Erythroblast (primary cell): Measurements from ENCODE around the gene CTDNEP1.
A peak's percentile ranks its signal among the peaks of the same experiment; 100 is the strongest.

Experiments used
- DNase-seq, 2 experiments: peaks; one replicate each; lab custom pipeline; 2025; lab: John Stamatoyannopoulos, UW
- GATA1 ChIP-seq: IDR thresholded peaks from 2 replicates; pipeline ENCODE4 v1.6.1; 2011; ENCODE audit warnings: low read depth, mild to moderate bottlenecking, control low read depth, low read length, moderate library complexity
- POLR2A ChIP-seq: IDR thresholded peaks from 2 replicates; pipeline ENCODE4 v1.6.1; 2011; ENCODE audit warnings: mild to moderate bottlenecking, low read length

The CTDNEP1 gene

GRCh38 chr17:7251661-7252175, at the start of gene CTDNEP1:
CTDNEP1 (minus strand) TSS chr17:7251734; CDS start chr17:7251296, 438 bp downstream.
- TF ChIP-seq POLR2A (no peak), GATA1 (no peak)
- DNase-seq, result peak; percentile 99 to 100

- DNase-seq, result peak; percentile 84 to 90
- TF ChIP-seq POLR2A, result no peak
- TF ChIP-seq GATA1, result no peak
Measured at GRCh38 chr17:7296189-7296861, 44.8 kb upstream of the CTDNEP1 start.

GRCh38 chr17:7295230-7296180, 44.0 kb upstream of the CTDNEP1 start:
- DNase-seq, result no peak
- no peak for TF ChIP-seq GATA1
- TF ChIP-seq POLR2A, result no peak

GRCh38 chr17:7294614-7295153, 43.1 kb upstream of the CTDNEP1 start, which contains the start of gene YBX2:
YBX2 (minus strand) TSS chr17:7294639; CDS start chr17:7294500, 139 bp downstream.
- TF ChIP-seq GATA1 (no peak), POLR2A (no peak)
- peak; percentile 76 to 80 for DNase-seq

GRCh38 chr17:7293816-7294613, 42.5 kb upstream of the CTDNEP1 start:
- peak; percentile 47 to 62 for DNase-seq
- no peak for TF ChIP-seq POLR2A
- no peak for TF ChIP-seq GATA1

- no peak for DNase-seq
- TF ChIP-seq POLR2A (no peak), GATA1 (no peak)
Measured at GRCh38 chr17:7293159-7293558, 41.6 kb upstream of the CTDNEP1 start.

- TF ChIP-seq POLR2A (peak; percentile 6), GATA1 (no peak)
- no peak for DNase-seq
Measured at GRCh38 chr17:7292729-7293128, 41.2 kb upstream of the CTDNEP1 start.

GRCh38 chr17:7292194-7292593, 40.7 kb upstream of the CTDNEP1 start:
- TF ChIP-seq POLR2A, result peak; percentile 23
- TF ChIP-seq GATA1, result no peak

GRCh38 chr17:7290685-7291084, 39.2 kb upstream of the CTDNEP1 start:
- DNase-seq, result no peak
- TF ChIP-seq POLR2A (no peak), GATA1 (no peak)

More at GRCh38 chr17:7292194-7292593, 40.7 kb upstream of the CTDNEP1 start:
- DNase-seq, result no peak

- DNase-seq, result no peak
Measured at GRCh38 chr17:7290166-7290565, 38.6 kb upstream of the CTDNEP1 start.

GRCh38 chr17:7289256-7290032, 37.9 kb upstream of the CTDNEP1 start:
- DNase-seq, result no peak
- peak; percentile 23 for TF ChIP-seq POLR2A
- TF ChIP-seq GATA1, result no peak

More at GRCh38 chr17:7290166-7290565, 38.6 kb upstream of the CTDNEP1 start:
- TF ChIP-seq POLR2A (peak; percentile 10), GATA1 (no peak)

GRCh38 chr17:7285679-7286078, 34.1 kb upstream of the CTDNEP1 start:
- TF ChIP-seq GATA1, result no peak
- TF ChIP-seq POLR2A, result no peak
- no peak for DNase-seq
